ENCODE data around the gene VAV3. TPM values are rescaled to one million over a fixed set of nuclear protein-coding genes. Genes with fewer than 3 reads are reported as not detected.

Gene VAV3
- total RNA-seq, 1 experiment from 2014 or later: 38.2 TPM

GRCh38 chr1:107622535-107622934, 342.4 kb downstream of the VAV3 start:
- intact Hi-C loops (cut with micrococcal nuclease; ENCODE audit: unreplicated experiment): no loop called here
- CTCF ChIA-PET: no interaction called here
- Mint-ChIP-seq H3K9me3 (ENCODE audit: low read depth, unreplicated experiment) (no peaks in the 10 kb centered on the region), H3K27ac (ENCODE audit: unreplicated experiment) (no peak overlapping the region), H3K27me3 (ENCODE audit: unreplicated experiment) (no peaks in the 10 kb centered on the region), H3K4me1 (ENCODE audit: low read depth, unreplicated experiment) (peaks cover 9% of the 10 kb centered on the region), H3K4me3 (ENCODE audit: low read depth, unreplicated experiment) (no peak overlapping the region), H3K36me3 (ENCODE audit: insufficient read depth, unreplicated experiment) (peaks cover 5% of the 10 kb centered on the region)
- BruUV-seq (replicated peaks): no TSS peak
- no peak for DNase-seq
- TF ChIP-seq CTCF (IDR thresholded peaks at IDR 0.05; ENCODE audit: unreplicated experiment): no peak

GRCh38 chr1:107620753-107621152, 344.2 kb downstream of the VAV3 start:
- intact Hi-C loops (cut with micrococcal nuclease; ENCODE audit: unreplicated experiment): no loop called here
- Mint-ChIP-seq H3K36me3 (ENCODE audit: insufficient read depth, unreplicated experiment) (no peaks in the 10 kb centered on the region), H3K4me1 (ENCODE audit: low read depth, unreplicated experiment) (peaks cover 9% of the 10 kb centered on the region), H3K9me3 (ENCODE audit: low read depth, unreplicated experiment) (no peaks in the 10 kb centered on the region), H3K27ac (ENCODE audit: unreplicated experiment) (no peak overlapping the region), H3K27me3 (ENCODE audit: unreplicated experiment) (no peaks in the 10 kb centered on the region), H3K4me3 (ENCODE audit: low read depth, unreplicated experiment) (no peak overlapping the region)
- no TSS peak for BruUV-seq (replicated peaks)
- CTCF ChIA-PET: no interaction called here
- no peak for TF ChIP-seq CTCF (IDR thresholded peaks at IDR 0.05; ENCODE audit: unreplicated experiment)
- no peak for DNase-seq

GRCh38 chr1:107618539-107618938, 346.4 kb downstream of the VAV3 start:
- no peak for TF ChIP-seq CTCF (IDR thresholded peaks at IDR 0.05; ENCODE audit: unreplicated experiment)
- Mint-ChIP-seq H3K27me3 (ENCODE audit: unreplicated experiment) (no peaks in the 10 kb centered on the region), H3K9me3 (ENCODE audit: low read depth, unreplicated experiment) (no peaks in the 10 kb centered on the region), H3K4me1 (ENCODE audit: low read depth, unreplicated experiment) (peaks cover 9% of the 10 kb centered on the region), H3K27ac (ENCODE audit: unreplicated experiment) (no peak overlapping the region), H3K36me3 (ENCODE audit: insufficient read depth, unreplicated experiment) (peaks cover 12% of the 10 kb centered on the region), H3K4me3 (ENCODE audit: low read depth, unreplicated experiment) (no peak overlapping the region)
- no peak for DNase-seq
- CTCF ChIA-PET: no interaction called here
- intact Hi-C loops (cut with micrococcal nuclease; ENCODE audit: unreplicated experiment): no loop called here
- BruUV-seq (replicated peaks): no TSS peak

- H3K36me3 Mint-ChIP-seq (ENCODE audit: insufficient read depth, unreplicated experiment): peaks cover 12% of the 10 kb centered on the region
- intact Hi-C loops (cut with micrococcal nuclease; ENCODE audit: unreplicated experiment): no loop called here
- CTCF ChIA-PET: no interaction called here
These were observed 347.1 kb downstream of the VAV3 start for GRCh38 chr1:107617921-107618320.

More at GRCh38 chr1:107617921-107618320, 347.1 kb downstream of the VAV3 start:
- H3K4me3 Mint-ChIP-seq (ENCODE audit: low read depth, unreplicated experiment): no peak overlapping the region
- H3K9me3 Mint-ChIP-seq (ENCODE audit: low read depth, unreplicated experiment): no peaks in the 10 kb centered on the region
- H3K27me3 Mint-ChIP-seq (ENCODE audit: unreplicated experiment): no peaks in the 10 kb centered on the region
- H3K27ac Mint-ChIP-seq (ENCODE audit: unreplicated experiment): no peak overlapping the region
- TF ChIP-seq CTCF (IDR thresholded peaks at IDR 0.05; ENCODE audit: unreplicated experiment): no peak
- no TSS peak for BruUV-seq (replicated peaks)
- no peak for DNase-seq
- peaks cover 9% of the 10 kb centered on the region for H3K4me1 Mint-ChIP-seq (ENCODE audit: low read depth, unreplicated experiment)

All from Calu3 (cell line).